ENCODE measurements around the gene CTSK.

CTSK gene

DNA sequence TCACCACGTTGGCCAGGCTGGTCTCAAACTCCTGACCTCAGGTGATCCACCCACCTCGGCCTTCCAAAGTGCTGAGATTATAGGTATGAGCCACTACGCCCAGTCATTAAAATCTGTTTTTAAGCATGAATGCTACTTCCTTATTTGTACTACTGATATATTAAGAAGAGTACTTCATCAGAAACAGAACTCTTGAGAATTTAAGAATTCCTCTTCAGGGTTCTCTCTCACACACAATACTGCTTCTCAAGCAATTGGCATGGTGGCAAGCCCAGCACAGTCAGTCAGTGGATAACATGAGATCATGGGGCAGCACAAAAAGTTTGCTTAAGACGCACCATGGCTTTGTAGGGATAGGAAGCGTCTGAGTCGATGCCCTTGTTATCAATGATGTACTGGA, 56.6 kb downstream of the CTSK start:
- DNase-seq = no peak

- DNase-seq = no peak
Measured at GRCh38 chr1:150749720-150750311, 58.2 kb downstream of the CTSK start.

- no peak for DNase-seq
Measured at GRCh38 chr1:150748878-150749719, 59.0 kb downstream of the CTSK start.

Measured in activated CD4-positive, alpha-beta T cell treated with anti-CD3 and anti-CD28 coated beads, Interleukin-2, amount 50 U/mL, for 1 hour (primary cell).